ENCODE data around the gene HIVEP2.

DNA sequence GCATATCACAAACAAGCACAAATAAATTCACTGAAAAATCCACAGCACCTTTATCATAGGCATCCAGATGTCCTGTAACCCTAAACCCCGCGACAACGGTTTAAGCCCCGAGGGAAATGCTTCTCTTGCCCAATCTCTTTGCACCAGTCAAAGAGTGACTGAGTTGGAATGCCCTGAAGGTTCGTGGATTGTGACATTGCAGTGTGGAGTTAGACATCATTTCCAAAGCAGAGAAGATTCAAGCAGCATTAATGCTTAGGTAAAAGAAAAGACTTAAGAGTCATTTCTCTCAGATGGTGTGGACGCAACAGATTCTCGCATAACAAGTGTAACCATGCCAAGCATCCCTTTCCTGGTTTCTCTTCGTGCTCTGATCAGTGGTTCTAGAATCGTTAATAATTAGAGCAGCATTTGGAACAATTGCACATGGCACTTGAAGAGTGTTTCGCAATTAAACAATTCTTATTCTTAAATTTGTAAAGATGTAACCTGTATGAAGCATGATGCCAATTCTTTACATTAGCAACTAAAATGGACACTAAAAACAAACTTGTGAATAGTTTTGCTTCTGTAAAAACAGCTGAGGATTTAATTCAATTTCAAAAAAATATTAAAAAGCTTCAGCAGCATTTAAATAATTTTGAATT is 121.6 kb downstream of the HIVEP2 start:
- TF ChIP-seq, protein P1, sequence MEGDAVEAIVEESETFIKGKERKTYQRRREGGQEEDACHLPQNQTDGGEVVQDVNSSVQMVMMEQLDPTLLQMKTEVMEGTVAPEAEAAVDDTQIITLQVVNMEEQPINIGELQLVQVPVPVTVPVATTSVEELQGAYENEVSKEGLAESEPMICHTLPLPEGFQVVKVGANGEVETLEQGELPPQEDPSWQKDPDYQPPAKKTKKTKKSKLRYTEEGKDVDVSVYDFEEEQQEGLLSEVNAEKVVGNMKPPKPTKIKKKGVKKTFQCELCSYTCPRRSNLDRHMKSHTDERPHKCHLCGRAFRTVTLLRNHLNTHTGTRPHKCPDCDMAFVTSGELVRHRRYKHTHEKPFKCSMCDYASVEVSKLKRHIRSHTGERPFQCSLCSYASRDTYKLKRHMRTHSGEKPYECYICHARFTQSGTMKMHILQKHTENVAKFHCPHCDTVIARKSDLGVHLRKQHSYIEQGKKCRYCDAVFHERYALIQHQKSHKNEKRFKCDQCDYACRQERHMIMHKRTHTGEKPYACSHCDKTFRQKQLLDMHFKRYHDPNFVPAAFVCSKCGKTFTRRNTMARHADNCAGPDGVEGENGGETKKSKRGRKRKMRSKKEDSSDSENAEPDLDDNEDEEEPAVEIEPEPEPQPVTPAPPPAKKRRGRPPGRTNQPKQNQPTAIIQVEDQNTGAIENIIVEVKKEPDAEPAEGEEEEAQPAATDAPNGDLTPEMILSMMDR (IDR thresholded peaks at IDR 0.05) = no peak
- TF ChIP-seq POLR2A (IDR thresholded peaks at IDR 0.05) = no peak

All from esophagus squamous epithelium (tissue), 4 donors.